WI38 (cell line): ENCODE results near the gene GP1BB.
A peak's percentile ranks its signal among the peaks of the same experiment; 100 is the strongest.

Experiments used
- H3K4me3 ChIP-seq: 2 replicates; pipeline ENCODE4 v1.5.1; 2011; ENCODE audit warnings: low read depth, mild to moderate bottlenecking, control low read depth, low read length
- CTCF ChIP-seq: IDR thresholded peaks from 2 replicates; pipeline ENCODE4 v1.5.1; 2012; ENCODE audit warnings: low read depth, mild to moderate bottlenecking, control low read depth, low read length

GP1BB gene

DNA sequence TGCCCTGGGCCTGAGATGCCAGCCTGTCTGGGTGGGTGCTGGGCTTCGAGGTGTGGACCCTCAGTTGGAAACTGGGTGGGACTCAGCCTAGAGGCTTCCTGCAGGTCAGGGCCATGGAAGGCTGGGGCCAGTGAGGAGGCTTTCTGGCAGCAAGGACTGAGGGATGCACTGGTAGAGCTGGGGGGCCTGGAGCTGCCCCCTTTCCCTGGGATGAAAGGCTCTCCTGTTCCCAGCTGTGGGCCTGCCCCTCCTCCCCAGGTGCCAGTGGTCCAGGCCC is 6.6 kb upstream of the GP1BB start:
- H3K4me3 ChIP-seq, result no peak overlapping the region
- TF ChIP-seq CTCF, result no peak

DNA sequence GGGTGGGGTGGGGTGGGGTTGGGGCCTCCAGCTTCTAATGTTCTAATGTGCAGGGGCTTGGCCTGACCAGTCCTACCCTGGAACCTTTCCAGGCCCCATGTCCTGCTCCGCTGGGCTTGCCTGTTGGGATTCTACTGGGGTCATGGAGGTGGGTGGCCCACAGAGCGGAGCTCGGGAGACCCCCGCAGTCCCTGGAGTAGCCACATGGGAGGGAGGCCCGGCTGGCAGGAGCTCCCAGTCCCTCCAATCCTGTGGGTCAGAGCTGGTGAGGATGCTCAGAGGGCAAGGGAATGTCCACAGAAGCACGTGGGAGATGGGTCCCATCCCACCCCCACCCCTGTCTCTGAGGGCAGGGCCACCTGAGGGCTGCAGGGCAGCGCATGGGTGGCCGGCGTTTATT is 6.2 kb upstream of the GP1BB start:
- no peak for TF ChIP-seq CTCF
- no peak overlapping the region for H3K4me3 ChIP-seq

- TF ChIP-seq CTCF, result peak; percentile 55
These were observed 5.5 kb upstream of the GP1BB start for GRCh38 chr22:19717691-19718455.

DNA sequence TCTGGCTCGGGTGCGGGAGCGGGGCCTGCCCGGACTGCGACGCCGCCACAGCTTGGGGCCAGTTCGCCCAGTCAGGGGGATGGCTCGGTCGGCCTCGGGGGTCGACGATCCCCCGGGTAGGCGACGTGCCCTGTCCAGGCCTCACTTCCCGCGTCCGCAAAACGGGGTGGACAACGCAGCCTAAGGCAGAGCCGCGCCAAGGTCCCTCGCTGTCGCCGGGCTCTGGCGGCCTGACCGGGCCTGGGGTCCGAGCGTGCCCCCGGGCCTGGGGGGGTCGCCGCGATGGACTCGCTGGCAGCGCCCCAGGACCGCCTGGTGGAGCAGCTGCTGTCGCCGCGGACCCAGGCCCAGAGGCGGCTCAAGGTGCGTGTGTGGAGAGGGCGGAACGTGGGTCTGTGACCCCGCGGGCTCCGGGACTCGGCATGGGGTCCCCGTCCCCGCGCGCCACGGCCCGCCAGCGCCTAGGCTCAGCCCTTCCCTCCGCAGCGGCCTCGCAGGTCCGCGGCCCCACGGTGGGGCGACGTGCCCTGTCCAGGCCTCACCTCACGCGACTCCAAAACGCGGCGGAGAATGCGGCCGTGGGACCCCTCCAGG is 4.8 kb upstream of the GP1BB start:
- TF ChIP-seq CTCF, result no peak
- H3K4me3 ChIP-seq, result peak overlapping the region; percentile 62

More at GRCh38 chr22:19717691-19718455, 5.5 kb upstream of the GP1BB start:
- H3K4me3 ChIP-seq, result peak overlapping the region; percentile 62

- H3K4me3 ChIP-seq, result peak overlapping the region; percentile 62
- no peak for TF ChIP-seq CTCF
These were observed 4.3 kb upstream of the GP1BB start for GRCh38 chr22:19719050-19719482.

- H3K4me3 ChIP-seq, result peak overlapping the region; percentile 62; the same call in 1 of the 2 replicates
These were observed 3.8 kb upstream of the GP1BB start for GRCh38 chr22:19719488-19720021.

More at GRCh38 chr22:19719488-19720021, 3.8 kb upstream of the GP1BB start:
- TF ChIP-seq CTCF, result no peak
